BJ (cell line): Measurements from ENCODE around the gene SLC37A3. TPM values are rescaled to one million over a fixed set of nuclear protein-coding genes. Genes with fewer than 3 reads are reported as not detected.

Experiments
- CTCF ChIA-PET: fragments of 350-600 bp; formaldehyde crosslinking; extraction: SDS; loops from one replicate; lab custom pipeline; 2021; ENCODE audit warnings: antibody characterized with exemption, inconsistent platforms; lab: Yijun Ruan, JAX
- POLR2A ChIA-PET: fragments of 300-600 bp; sonication (Branson Sonifier 250); formaldehyde crosslinking; extraction: SDS; loops from one replicate; lab custom pipeline; 2021; ENCODE audit warnings: antibody characterized with exemption; lab: Charles Lee
- DNase-seq: peaks from one replicate; pipeline ENCODE4 v3.0.0-alpha.2; 2011; ENCODE audit warnings: low read depth
- H3K27me3 ChIP-seq: 2 replicates; pipeline ENCODE4 v1.6.0; 2011; ENCODE audit warnings: low read length; ENCODE audit not compliant: control insufficient read depth, insufficient read depth
- H3K36me3 ChIP-seq: 2 replicates; pipeline ENCODE4 v1.5.1; 2011; ENCODE audit warnings: low read length; ENCODE audit not compliant: control insufficient read depth, insufficient read depth
- H3K4me3 ChIP-seq: 2 replicates; pipeline ENCODE4 v1.5.1; 2011; ENCODE audit warnings: low read depth, mild to moderate bottlenecking, control low read depth, low read length
- polyA plus RNA-seq: library from polyadenylated mRNA; depleted of rRNA; stranded (reverse); fragments of >200 nt; gene quantifications from 2 replicates; pipeline ENCODE4 v1.2.3, GENCODE V29; 2011
- TF ChIP-seq, protein P1 (sequence below): IDR thresholded peaks from 2 replicates; pipeline ENCODE4 v1.5.1; 2011; ENCODE audit warnings: low read depth, mild to moderate bottlenecking, control low read depth, inconsistent platforms, low read length, moderate library complexity; ENCODE audit not compliant: insufficient read depth

The SLC37A3 gene
- polyA plus RNA-seq, 1 experiment, result 35.2 TPM

DNA sequence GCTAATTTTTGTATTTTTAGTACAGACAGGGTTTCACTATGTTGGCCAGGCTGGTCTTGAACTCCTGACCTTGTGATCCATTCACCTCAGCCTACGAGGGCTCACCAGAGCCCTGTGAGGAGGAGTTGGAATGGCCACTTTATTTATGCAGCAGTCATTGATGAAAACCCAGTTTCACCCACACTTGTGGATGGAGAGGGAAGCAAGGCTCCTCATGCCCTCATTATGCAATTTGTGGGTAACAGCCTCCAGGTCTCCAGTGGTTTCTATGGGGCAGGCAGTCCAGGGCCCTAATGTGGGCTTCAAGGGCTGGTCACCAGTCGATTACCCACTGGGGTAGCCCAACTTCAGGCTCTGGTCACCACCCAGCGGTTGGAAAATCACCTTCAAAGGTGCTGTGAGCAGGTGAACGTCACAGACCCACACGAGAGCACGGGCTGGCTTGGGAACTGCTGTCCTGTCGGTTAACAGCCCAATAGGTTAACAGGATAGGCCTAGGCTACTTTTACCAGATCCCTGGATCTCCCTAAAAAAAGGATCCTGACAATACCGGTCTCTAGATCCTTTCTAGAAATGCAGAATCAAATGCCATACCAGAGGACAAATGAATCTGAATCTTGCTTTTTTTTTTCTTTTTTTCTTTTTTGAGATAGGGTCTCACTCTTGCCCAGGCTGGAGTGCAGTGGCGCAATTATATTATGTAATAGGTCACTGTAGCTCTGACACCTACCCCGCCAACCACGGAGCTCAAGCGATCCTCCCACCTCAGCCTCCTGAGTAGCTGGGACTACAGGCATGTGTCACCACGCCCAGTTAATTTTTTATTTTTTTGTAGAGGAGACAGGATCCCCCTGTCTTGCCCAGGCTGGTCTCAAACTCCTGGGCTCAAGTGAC is 97.8 kb downstream of the SLC37A3 start:
- TF ChIP-seq, protein P1, sequence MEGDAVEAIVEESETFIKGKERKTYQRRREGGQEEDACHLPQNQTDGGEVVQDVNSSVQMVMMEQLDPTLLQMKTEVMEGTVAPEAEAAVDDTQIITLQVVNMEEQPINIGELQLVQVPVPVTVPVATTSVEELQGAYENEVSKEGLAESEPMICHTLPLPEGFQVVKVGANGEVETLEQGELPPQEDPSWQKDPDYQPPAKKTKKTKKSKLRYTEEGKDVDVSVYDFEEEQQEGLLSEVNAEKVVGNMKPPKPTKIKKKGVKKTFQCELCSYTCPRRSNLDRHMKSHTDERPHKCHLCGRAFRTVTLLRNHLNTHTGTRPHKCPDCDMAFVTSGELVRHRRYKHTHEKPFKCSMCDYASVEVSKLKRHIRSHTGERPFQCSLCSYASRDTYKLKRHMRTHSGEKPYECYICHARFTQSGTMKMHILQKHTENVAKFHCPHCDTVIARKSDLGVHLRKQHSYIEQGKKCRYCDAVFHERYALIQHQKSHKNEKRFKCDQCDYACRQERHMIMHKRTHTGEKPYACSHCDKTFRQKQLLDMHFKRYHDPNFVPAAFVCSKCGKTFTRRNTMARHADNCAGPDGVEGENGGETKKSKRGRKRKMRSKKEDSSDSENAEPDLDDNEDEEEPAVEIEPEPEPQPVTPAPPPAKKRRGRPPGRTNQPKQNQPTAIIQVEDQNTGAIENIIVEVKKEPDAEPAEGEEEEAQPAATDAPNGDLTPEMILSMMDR, result no peak
- DNase-seq, result no peak
- ChIA-PET CTCF (no interaction called here), POLR2A (no interaction called here)
- H3K27me3 ChIP-seq, result peaks cover 1% of the 10 kb centered on the region; the same call in 1 of the 2 replicates
- no peak overlapping the region for H3K4me3 ChIP-seq
- H3K36me3 ChIP-seq, result no peaks in the 10 kb centered on the region

DNA sequence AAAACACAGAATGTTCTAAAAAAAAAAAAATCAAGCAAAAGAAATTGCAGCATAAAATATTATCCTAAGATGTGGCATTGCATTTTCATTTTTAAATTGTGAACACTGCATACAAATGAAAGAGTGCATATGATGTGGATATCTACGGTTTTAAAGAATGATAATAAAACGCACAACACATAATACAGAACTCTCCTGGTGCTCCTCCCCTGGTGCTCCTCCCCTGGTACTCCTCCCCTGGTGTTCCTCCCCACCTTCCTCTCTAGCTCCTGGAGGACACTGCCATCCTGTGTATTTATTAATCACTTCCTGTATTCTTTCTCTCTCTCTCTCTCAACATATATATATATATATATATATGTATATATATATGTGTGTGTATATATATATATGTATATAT is 100.1 kb downstream of the SLC37A3 start:
- TF ChIP-seq, protein P1, result no peak
- H3K36me3 ChIP-seq, result no peaks in the 10 kb centered on the region
- CTCF ChIA-PET, result no interaction called here
- no peak overlapping the region for H3K4me3 ChIP-seq
- DNase-seq, result no peak
- peaks cover 1% of the 10 kb centered on the region; the same call in 1 of the 2 replicates for H3K27me3 ChIP-seq
- POLR2A ChIA-PET, result no interaction called here

DNA sequence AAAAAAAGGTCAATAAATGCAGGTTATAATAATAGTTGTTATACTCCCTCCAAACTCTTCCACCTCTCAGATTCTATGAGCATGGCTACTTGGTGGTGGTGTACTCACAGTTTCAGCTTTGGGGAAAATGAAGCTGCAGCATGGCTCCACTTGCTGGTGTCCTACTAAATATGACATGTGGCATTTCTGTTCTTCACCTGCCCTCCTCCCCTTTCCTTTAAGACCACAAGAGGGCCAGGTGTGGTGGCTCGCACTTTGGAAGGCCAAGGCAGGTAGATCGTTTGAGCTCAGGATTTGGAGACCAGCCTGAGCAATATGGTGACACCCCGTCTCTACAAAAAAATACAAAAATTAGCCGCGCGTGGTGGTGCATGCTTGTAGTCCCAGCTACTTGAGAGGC is 101.1 kb downstream of the SLC37A3 start:
- H3K36me3 ChIP-seq, result no peaks in the 10 kb centered on the region
- H3K4me3 ChIP-seq, result no peak overlapping the region
- ChIA-PET POLR2A (no interaction called here), CTCF (interaction anchor here (0.7 kb wide), 1 partner anchor 782 kb away, joined by 3 read pairs; no protein-coding TSS in a partner anchor)
- TF ChIP-seq, protein P1, result no peak
- no peak for DNase-seq
- H3K27me3 ChIP-seq, result peaks cover 1% of the 10 kb centered on the region; the same call in 1 of the 2 replicates

DNA sequence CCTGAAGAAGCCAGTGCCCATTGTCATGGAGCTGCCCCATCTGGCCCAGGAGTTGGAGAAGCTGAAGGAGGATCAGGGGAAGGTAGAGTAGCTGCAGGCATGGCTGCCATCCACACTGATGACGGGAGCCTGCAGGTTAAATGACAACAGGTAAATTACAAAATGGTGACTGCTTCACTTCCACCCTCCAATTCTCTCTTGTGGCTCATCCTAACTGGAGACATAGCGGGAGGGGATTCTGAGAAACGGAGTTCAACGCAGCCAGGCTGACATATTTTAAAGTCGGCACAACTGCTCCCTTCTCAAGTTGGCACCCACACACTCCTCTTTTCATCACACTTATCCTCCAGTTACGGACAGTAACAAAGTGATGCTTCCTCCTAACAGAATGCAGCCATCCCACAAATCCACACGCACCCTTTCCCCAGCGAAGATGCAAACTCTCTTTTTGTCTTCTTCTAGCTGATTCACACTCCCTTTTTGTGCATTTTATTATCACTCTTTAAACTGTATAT is 103.0 kb downstream of the SLC37A3 start:
- no peak for DNase-seq
- POLR2A ChIA-PET, result no interaction called here
- TF ChIP-seq, protein P1, result no peak
- H3K36me3 ChIP-seq, result no peaks in the 10 kb centered on the region
- H3K27me3 ChIP-seq, result no peaks in the 10 kb centered on the region
- no peak overlapping the region for H3K4me3 ChIP-seq
- CTCF ChIA-PET, result interaction anchor here (1.6 kb wide), 1 partner anchor 11 kb away, joined by 3 read pairs; no protein-coding TSS in a partner anchor

DNA sequence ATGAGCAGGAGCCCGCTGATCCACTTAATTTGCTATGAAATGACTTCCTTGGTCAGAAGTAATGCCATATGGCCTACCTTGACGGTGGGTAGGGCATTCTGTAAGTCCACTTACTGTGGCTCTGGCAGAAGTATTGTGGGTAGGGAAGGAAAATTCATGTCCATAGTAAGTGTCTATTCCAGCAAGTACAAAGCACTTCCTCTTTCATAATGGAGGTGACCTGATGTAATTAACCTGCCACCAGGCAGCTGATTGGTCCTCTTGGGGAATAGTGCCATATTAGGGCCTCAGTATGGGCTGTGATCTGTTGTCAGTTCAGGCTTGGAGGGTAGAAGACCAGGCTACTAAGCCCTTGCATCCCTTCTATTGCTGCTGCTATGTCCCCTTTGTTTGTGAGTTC is 103.9 kb downstream of the SLC37A3 start:
- CTCF ChIA-PET, result interaction anchor here (1.2 to 1.6 kb wide), 2 partner anchors 10 kb away, joined by 3 read pairs; no protein-coding TSS in a partner anchor
- POLR2A ChIA-PET, result no interaction called here

More for the DNA sequence above, 103.9 kb downstream of the SLC37A3 start:
- H3K27me3 ChIP-seq, result no peaks in the 10 kb centered on the region
- TF ChIP-seq, protein P1, result no peak
- no peak overlapping the region for H3K4me3 ChIP-seq
- no peaks in the 10 kb centered on the region for H3K36me3 ChIP-seq
- DNase-seq, result no peak
